ENCODE data around the gene PRKN. TPM values are rescaled to one million over a fixed set of nuclear protein-coding genes. Genes with fewer than 3 reads are reported as not detected.

PRKN gene
- total RNA-seq, 3 donors from 2014 or later = 5.2 to 10.2 (median 8.1) TPM

GRCh38 chr6:161415302-161415855 lies 1312.2 kb downstream of the PRKN start:
- no peaks in the 10 kb centered on the region for H3K9me3 ChIP-seq
- no peak for DNase-seq
- no peaks in the 10 kb centered on the region for H3K36me3 ChIP-seq (ENCODE audit: low read depth)
- intact Hi-C loops (cut with DNase I, micrococcal nuclease) = loop anchor here in 1 of 2 donors (10.0 kb wide), 1 partner anchor 279 kb away; no protein-coding TSS in a partner anchor
- TF ChIP-seq CTCF (IDR thresholded peaks at IDR 0.05) = no peak
- no peak overlapping the region for H3K4me3 ChIP-seq
- ATAC-seq = no peak
- H3K4me1 ChIP-seq (ENCODE audit: low read depth) = no peaks in the 10 kb centered on the region

- Histone ChIP-seq H3K9me3 (no peaks in the 10 kb centered on the region), H3K36me3 (ENCODE audit: low read depth) (no peaks in the 10 kb centered on the region), H3K4me1 (ENCODE audit: low read depth) (no peaks in the 10 kb centered on the region), H3K4me3 (no peak overlapping the region)
- DNase-seq (no peak), ATAC-seq (no peak)
- no peak for TF ChIP-seq CTCF (IDR thresholded peaks at IDR 0.05)
- intact Hi-C loops (cut with DNase I, micrococcal nuclease) = loop anchor here in 1 of 2 donors (10.0 kb wide), 1 partner anchor 280 kb away; no protein-coding TSS in a partner anchor
These were observed 1312.9 kb downstream of the PRKN start for GRCh38 chr6:161414707-161415106.

GRCh38 chr6:161414180-161414579 lies 1313.4 kb downstream of the PRKN start:
- H3K4me3 ChIP-seq = no peak overlapping the region
- no peaks in the 10 kb centered on the region for H3K4me1 ChIP-seq (ENCODE audit: low read depth)
- no peaks in the 10 kb centered on the region for H3K9me3 ChIP-seq
- DNase-seq (no peak), ATAC-seq (no peak)
- H3K36me3 ChIP-seq (ENCODE audit: low read depth) = no peaks in the 10 kb centered on the region
- intact Hi-C loops (cut with DNase I, micrococcal nuclease) = loop anchor here in 1 of 2 donors (10.0 kb wide), 1 partner anchor 281 kb away; no protein-coding TSS in a partner anchor
- no peak for TF ChIP-seq CTCF (IDR thresholded peaks at IDR 0.05)

- no peaks in the 10 kb centered on the region for H3K4me1 ChIP-seq (ENCODE audit: low read depth)
- intact Hi-C loops (cut with DNase I, micrococcal nuclease) = loop anchor here in 1 of 2 donors (10.0 kb wide), 1 partner anchor 281 kb away; no protein-coding TSS in a partner anchor
- H3K4me3 ChIP-seq = no peak overlapping the region
- H3K36me3 ChIP-seq (ENCODE audit: low read depth) = no peaks in the 10 kb centered on the region
- no peak for ATAC-seq
- DNase-seq = no peak
- H3K9me3 ChIP-seq = no peaks in the 10 kb centered on the region
- TF ChIP-seq CTCF (IDR thresholded peaks at IDR 0.05) = no peak
These were observed 1314.2 kb downstream of the PRKN start for GRCh38 chr6:161413355-161413771.

- Histone ChIP-seq H3K4me1 (ENCODE audit: low read depth) (no peaks in the 10 kb centered on the region), H3K36me3 (ENCODE audit: low read depth) (no peaks in the 10 kb centered on the region), H3K9me3 (no peaks in the 10 kb centered on the region), H3K4me3 (no peak overlapping the region)
- no peak for DNase-seq
- intact Hi-C loops (cut with DNase I, micrococcal nuclease) = loop anchor here in 1 of 2 donors (10.0 kb wide), 1 partner anchor 282 kb away; no protein-coding TSS in a partner anchor
- TF ChIP-seq CTCF (IDR thresholded peaks at IDR 0.05) = no peak
- ATAC-seq = no peak
These were observed 1314.8 kb downstream of the PRKN start for GRCh38 chr6:161412795-161413194.
